GM18951 (cell line): Measurements from ENCODE around the gene DMKN.

Source experiments
- POLR2A ChIP-seq: IDR thresholded peaks from 4 replicates; pipeline ENCODE4 v1.6.1; 2011; ENCODE audit warnings: mild to moderate bottlenecking; ENCODE audit not compliant: insufficient read length, insufficient read depth; ENCODE audit errors: extremely low read depth
- in situ Hi-C: fragments of 300-500 bp; cut with MboI; formaldehyde crosslinking; loops from one replicate; pipeline ENCODE4 v1.12.0; 2022; ENCODE audit warnings: low sequenced_read_pairs, mixed read lengths, inconsistent platforms; ENCODE audit not compliant: unreplicated experiment

The DMKN gene

DNA sequence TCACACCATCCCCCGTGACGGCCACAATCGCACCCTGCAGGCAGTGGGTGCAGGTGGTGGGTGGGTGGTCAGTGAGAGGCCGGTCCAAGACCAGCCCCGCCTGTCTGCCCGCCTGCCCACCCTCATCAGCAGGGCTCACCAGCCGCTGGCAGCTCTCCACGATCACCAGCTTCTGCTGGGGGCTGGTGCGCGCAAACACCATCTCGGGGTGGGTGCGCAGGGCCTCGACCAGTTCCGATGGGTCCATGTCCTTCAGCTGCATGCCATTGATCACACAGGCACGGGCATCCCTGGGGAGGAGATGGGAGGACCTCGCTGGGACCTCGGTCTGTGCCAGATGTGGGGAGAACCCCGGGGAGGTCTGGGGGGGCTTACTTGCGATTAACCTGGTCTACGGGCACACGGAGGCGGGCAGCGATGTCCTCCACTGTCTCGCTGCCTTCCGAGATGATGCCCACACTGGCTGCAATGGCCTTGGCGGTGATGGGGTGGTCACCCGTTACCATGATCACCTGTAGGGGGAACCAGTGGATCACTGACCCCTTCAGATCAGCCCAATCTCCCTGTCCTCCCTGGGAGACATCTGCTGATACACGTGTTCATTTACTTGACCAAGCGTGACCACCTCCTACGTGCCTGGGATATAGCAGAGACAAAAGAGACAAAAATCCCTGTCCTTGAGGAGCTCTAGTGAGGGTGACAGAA, 42.0 kb upstream of the DMKN start:
- no peak for TF ChIP-seq POLR2A

DNA sequence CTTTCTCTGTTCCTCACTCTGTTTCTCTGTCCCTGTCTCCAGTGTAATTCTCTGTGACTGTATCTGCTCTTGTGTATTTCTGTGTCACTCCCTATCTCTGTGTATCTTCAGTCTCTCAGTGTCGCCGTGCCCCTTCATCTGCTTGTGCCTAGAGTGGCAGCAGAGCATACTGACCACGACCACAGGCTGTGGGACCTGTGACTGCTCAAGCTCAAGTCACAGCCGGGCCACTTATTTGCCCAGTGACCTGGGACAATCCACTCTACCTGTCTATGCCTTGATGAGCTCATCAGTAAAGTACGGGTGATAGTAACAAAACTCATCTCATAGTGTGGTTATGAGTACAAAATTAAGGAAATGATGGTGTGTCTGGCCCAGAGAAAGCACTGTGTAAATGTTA, 40.6 kb upstream of the DMKN start:
- in situ Hi-C loops, result no loop called here
- TF ChIP-seq POLR2A, result no peak

More for the DNA sequence above, 42.0 kb upstream of the DMKN start:
- in situ Hi-C loops, result no loop called here

DNA sequence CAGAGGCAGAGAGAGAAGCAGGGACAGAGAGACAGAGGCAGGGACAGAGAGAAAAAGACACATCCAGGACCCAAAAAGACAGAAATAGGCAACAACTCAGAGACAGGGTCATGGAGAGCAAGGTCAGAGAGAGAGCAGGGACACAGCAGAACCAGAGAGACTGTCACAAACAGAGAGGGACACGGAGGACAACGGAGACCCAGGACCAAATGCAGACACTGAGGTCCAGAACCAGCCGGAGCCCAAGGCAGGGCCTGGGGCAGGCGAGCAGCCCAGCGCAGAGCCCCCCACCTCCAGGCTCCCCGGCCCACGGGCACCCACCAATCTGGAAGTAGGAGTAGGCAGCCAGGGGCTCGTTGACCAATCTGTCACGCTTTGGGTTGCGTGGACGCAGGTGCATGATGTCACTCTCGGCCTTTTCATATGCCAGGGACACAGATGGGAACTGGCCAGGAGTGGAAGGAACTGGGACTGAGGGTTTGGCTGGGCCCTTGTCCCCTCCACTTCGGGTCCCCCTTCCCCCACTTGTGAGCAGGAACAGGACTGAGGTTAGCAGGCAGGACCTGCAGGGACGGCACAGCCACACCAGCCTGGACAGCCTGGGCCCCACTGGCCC, 40.0 kb upstream of the DMKN start:
- in situ Hi-C loops, result no loop called here
- no peak for TF ChIP-seq POLR2A

DNA sequence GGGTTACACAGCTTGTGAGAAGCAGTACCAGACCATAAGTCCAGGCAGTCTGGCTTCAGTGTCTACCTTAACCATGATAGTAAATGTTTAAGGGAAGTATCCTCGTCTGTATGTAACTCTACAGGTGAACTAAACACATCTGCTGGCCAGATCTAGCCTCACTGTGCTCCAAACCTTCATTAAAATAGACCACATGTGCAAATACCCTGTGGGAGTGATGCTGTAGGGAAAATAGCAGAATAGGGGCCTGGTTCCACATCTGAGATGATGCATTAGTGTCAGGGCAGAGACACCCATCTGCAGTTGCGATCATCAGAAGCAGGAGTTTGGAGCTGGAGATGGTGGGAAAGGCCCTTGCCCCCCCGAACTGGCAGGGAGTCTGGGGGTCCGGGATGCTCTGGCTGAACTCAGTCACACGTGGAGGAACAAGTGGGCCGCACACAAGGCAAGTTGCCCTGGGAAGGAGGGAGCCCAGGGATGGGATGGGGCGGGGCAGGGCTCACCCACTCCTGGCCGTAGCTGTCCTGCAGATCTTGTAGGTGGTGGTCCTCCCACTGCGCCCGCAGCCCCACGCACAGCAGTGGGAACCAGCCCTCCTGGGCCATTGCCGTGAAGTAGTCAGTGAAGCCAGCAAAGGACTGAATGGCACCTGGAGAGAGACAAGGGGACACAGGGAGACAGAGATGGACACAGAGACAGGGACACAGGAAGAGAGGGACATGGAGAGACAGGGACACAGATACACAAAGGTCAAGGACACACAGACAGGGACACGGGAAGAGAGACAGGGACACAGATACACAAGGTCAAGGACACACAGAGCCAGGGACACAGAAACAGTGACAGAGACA, 39.3 kb upstream of the DMKN start:
- in situ Hi-C loops, result no loop called here
- no peak for TF ChIP-seq POLR2A

DNA sequence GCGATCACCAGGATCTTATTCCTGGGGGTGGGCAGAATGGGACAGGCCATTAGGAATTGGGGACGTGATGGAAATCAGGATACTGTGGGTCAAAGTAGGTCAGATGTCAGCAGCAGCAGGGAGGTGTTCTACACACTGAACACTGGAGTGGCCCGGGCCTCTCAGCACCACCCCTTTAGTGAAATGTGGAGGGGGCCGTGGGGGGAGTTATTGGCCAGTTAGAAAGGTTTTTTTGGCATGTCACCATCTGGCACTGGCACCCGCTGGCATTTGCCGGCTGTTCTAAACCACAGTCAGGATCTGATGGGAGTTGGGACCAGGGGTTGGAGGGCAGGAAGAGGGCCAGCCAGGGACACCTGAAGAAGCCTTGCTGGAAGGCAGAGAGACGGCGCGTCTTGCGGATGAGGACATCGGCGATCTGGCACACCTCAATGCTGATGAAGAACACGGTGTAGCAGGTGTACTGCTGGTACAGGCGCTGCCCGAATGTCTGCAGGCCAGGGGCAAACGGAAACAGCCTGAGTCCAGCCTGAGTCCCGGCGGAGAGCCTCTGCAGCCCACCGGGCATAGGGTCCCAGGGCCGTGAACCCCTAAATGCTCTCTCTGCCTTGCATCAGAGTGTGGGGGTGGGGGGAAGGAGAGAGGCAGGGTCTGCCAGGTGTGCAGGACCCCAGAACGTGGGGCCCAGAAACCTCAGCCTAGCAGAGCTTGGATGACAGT, 37.8 kb upstream of the DMKN start:
- in situ Hi-C loops, result no loop called here
- TF ChIP-seq POLR2A, result no peak

DNA sequence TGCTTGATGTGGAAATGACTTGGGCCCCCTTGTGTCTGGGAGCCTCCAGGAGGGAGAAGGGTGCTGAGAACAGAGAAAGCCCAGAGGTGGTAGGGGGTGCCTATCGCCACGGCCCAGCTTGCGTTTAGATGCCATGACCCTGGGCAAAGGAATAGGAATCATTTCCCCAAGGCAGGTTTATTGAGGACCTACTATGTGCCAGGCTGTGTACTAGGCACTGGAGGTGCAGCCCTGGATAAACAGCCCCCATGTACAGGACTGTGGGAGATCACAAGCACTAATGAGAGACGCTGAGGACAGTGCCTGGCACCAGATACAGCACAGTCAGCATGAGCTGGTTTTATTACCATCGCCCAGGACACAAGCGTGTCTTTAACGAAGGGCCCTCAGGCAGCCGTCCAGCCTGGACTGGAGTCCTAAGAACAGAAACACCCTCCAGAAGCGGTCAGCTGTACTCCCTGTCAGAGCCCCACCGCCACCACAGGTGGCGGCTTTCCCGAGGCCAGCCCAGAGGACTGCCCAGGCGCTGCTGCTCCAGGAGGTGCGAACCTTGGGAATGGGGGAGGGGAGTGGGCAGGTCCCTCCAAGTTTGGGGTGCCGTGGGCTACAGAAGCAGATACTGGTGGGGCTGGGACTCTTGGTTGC, 36.6 kb upstream of the DMKN start:
- TF ChIP-seq POLR2A, result no peak
- in situ Hi-C loops, result no loop called here

DNA sequence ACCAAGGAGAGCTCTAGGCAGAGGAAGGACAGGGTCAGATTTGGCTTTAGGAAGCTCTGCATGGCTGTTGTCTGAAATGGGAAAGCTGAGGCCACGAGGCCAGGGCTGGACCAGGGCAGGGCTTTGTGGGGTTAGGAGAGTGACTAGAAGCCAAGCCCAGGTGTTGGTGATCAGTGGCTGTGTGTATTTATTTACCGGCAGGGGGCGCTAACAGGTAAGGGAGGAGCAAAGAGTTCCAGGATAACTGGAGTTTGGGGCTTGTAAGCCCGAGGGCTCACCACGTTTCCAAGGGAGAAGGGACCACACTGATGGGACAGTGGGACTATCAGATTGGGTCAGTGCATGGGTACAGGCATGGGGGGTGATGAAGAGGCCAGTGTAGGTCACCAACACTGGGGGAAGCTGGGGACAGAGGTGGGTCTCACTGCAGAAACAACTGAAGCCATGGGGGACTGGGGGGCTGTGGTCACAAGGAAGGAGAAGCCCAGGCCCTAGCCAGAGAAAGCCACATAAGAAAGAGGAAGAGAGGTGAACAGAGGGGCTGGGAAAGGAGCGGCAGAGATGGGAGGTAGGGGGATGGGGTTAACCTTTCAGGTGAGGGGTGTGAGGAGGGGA, 35.8 kb upstream of the DMKN start:
- in situ Hi-C loops, result no loop called here
- no peak for TF ChIP-seq POLR2A

DNA sequence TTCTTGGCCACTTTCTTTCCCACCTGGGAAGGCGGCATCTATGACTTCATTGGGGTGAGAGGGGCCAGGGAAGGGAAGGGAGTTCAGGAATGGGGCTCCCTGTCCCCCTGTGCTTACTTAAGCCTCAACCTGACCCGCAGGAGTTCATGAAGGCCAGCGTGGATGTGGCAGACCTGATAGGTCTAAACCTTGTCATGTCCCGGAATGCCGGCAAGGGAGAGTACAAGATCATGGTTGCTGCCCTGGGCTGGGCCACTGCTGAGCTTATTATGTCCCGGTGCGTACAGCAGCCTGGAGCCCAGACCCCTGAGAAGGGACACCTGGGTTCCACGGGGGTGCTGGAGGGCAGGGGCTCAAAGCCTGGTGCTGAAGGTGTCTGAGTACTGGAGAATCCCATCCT, 33.1 kb upstream of the DMKN start:
- in situ Hi-C loops, result no loop called here
- no peak for TF ChIP-seq POLR2A

DNA sequence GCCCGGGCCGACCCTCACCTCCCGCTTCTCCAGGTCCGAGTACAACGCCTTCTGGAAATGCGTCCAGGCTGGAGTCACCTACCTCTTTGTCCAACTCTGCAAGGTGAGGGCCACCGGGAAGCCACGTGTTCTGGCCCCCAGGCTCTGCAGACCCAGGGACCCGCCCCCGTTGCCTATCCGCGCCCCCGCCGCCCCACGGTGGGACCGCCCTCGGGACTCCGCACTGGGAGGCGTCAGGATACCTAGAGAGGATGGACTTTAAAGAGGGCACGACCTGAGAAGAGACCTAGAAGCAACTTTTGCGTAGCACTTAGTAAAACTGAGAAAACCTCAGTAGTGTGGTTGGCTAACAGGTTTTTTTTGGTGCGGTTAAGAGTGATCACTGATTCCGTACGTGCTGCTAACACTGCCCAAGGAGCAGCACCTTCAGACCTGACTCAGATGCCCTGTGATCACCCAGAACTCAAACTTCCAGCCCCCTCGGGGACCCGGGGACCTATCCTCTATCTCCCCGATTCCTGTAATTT, 32.5 kb upstream of the DMKN start:
- no peak for TF ChIP-seq POLR2A
- in situ Hi-C loops, result no loop called here

DNA sequence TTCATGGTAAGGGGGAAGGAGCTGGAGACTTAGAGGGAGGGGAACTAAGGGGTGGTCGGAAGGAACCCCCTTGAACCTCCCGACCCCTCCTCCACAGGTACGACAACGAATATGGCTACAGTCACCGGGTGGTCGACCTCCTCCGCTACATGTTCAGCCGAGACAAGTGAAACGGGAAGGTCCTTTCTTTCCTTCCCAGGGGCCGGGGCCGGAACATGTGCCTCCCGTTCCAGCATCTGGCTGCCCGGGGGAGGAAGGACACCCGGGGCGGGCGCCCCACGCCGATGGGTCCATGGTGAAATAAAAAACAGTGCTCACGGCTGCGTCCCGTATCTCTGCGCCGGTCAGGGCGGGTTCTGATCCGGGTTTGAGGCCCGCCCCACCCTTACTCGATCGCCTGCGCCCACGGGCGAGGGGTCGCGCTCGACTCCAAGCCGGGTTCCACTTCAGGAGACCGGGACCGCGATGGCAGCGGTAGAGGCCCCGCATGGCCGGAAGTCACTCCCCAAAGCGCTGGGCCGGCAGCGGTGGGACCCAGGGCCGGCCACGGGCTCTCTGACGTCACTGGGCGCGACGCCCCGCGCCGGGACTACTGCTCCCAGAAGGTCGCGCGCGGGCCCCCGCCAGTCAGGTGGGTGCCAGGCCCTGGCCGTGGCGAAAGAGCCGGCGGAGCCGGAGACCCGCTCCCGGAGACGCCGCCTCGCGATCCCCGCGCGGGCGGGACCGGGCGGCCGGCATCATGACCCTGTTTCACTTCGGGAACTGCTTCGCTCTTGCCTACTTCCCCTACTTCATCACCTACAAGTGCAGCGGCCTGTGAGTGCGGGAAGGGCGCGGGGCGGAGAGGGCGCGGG, 31.8 kb upstream of the DMKN start, which contains the start of gene TMEM147:
Gene TMEM147 (plus strand): TSS at position 626 of the 854 bp plus-strand sequence. CDS start 114 bp downstream, at position 740.
- in situ Hi-C loops, result no loop called here

DNA sequence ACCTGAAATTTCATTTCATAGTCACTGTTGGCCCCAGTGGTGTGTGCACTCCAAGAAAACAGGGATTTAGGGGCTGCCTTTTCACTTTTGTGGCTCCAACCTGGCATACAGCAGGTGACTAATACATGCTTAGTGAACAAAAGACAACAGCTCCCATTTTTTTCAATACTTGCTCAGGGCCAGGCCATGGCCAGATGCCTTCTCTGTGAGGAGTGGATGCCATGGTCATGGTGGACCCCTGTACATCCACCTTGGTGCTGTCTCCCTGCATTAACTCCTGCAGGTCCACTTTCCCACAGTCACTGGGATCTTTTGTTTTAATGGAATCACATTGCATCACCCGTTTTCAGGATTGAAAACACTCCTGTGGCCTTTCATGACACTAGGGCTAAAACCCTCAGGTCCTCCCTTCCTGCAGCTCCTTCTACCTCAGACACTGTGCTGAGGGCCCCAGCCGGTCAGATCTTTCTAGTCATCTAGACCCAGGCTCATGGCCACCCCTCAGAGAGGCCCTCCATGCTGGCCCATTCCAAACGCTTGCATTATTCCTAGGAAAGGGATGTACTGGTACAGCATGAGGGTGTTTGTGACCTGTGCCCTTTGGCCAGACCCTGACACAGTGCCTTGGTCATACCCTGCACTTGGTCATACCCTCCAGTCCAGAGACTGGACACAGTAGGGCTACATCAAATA, 30.8 kb upstream of the DMKN start:
- no peak for TF ChIP-seq POLR2A
- in situ Hi-C loops, result no loop called here

More for the DNA sequence above, 31.8 kb upstream of the DMKN start, which contains the start of gene TMEM147:
- peak; percentile 90 for TF ChIP-seq POLR2A
